ENCODE results near the gene PCDHB7. TPM values are rescaled to one million over a fixed set of nuclear protein-coding genes. Genes with fewer than 3 reads are reported as not detected.
"Not testable (repeated sequence)": the region's sequence is repeated elsewhere in the genome, so short reads cannot be mapped to it uniquely, and the experiment has no call there.

PCDHB7 gene
- total and polyA plus RNA-seq, 2 donors (not counting 3 experiments of a cell fraction or from before 2014, with no cell fraction given): 0.27 to 0.57 TPM

DNA sequence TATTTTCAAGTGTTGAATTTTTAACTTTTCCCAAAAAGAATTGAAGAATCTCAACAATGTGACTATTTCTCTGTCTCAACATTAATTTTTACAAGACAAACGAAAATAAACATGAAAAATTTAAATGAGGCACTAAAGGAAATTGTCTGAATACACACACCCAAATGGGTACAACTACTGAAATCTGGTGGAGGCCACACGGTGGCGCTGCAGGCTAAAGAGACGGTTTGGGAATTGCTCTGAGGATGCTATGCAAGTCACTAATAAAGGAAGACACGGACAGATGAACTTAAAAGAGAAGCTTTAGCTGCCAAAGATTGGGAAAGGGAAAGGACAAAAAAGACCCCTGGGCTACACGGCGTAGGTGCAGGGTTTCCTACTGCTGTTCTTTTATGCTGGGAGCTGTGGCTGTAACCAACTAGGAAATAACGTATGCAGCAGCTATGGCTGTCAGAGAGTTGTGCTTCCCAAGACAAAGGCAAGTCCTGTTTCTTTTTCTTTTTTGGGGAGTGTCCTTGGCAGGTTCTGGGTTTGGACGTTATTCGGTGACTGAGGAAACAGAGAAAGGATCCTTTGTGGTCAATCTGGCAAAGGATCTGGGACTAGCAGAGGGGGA lies 19.8 kb downstream of the PCDHB7 start, which contains the start of gene PCDHB10:
Gene PCDHB10 (plus strand): TSS at position 244 of the 616 bp plus-strand sequence. CDS start 200 bp downstream, at position 444.
- intact Hi-C loops (cut with micrococcal nuclease) (no loop called here), dilution Hi-C loops (cut with MboI; ENCODE audit: extremely low pct_ligation_motif_present, low sequenced_read_pairs) (no loop called here)
- no peaks in the 10 kb centered on the region for H4K20me1 ChIP-seq (replicated peaks; ENCODE audit: control insufficient read depth, extremely low read depth, insufficient read depth, low read length)
- TF ChIP-seq FOS (IDR thresholded peaks at IDR 0.05; ENCODE audit: borderline replicate concordance, insufficient read depth, low read length) (no peak), JUN (IDR thresholded peaks at IDR 0.05; ENCODE audit: borderline replicate concordance, insufficient read depth, insufficient read length, low read depth) (no peak), POLR2A (IDR thresholded peaks at IDR 0.05; ENCODE audit: low read depth, low read length) (no peak), CTCF (IDR thresholded peaks at IDR 0.05; ENCODE audit: extremely low read depth in 1 of 2, insufficient read depth in 1 of 2, low read depth in 1 of 2, low read length in 2 of 2) (peak; percentile 31 to 32)
- H3K4me2 ChIP-seq (ENCODE audit: insufficient read depth, low read length): no peak within 1 kb of the TSS
- BruUV-seq (replicated peaks): no TSS peak
- H3K9ac ChIP-seq (replicated peaks; ENCODE audit: extremely low read depth, insufficient read depth, low read length): no peak within 1 kb of the TSS
- ChIA-PET CTCF (interaction anchor here (0.7 to 1.4 kb wide), 6 partner anchors 10 to 375 kb away, joined by 3 to 11 read pairs (median 4); partner anchors contain the start of genes PCDHB16 and PCDHGA12), POLR2A (no interaction called here)
- H3K4me3 ChIP-seq (replicated peaks in 1 of 3; ENCODE audit: insufficient read depth in 1 of 3, low read depth in 1 of 3, low read length in 3 of 3): no peak within 1 kb of the TSS
- no peak within 1 kb of the TSS for H2AFZ ChIP-seq (ENCODE audit: low read depth, low read length)
- FAIRE-seq (peak; percentile 31), DNase-seq (ENCODE audit: low read depth, low spot score) (peak; percentile 43)
- no peaks in the 10 kb centered on the region for H3K79me2 ChIP-seq (ENCODE audit: control insufficient read depth, insufficient read depth, low read length)
- H3K9me1 ChIP-seq (replicated peaks; ENCODE audit: control insufficient read depth, extremely low read depth, insufficient read depth, low read length): no peaks in the 10 kb centered on the region
- H3K4me1 ChIP-seq (ENCODE audit: control insufficient read depth, extremely low read depth, insufficient read depth, low read length): no peaks in the 10 kb centered on the region
- H3K27me3 ChIP-seq (ENCODE audit: control insufficient read depth in 2 of 2, insufficient read depth in 2 of 2, low read length in 2 of 2): no peaks in the 10 kb centered on the region
- no peaks in the 10 kb centered on the region for H3K9me3 ChIP-seq (replicated peaks; ENCODE audit: control insufficient read depth, insufficient read depth, low read length)
- H3K27ac ChIP-seq (ENCODE audit: insufficient read depth, low read depth, low read length): no peak within 1 kb of the TSS
- no peaks in the 10 kb centered on the region for H3K36me3 ChIP-seq (ENCODE audit: control insufficient read depth in 2 of 2, extremely low read depth in 1 of 2, insufficient read depth in 2 of 2, low read length in 2 of 2)

DNA sequence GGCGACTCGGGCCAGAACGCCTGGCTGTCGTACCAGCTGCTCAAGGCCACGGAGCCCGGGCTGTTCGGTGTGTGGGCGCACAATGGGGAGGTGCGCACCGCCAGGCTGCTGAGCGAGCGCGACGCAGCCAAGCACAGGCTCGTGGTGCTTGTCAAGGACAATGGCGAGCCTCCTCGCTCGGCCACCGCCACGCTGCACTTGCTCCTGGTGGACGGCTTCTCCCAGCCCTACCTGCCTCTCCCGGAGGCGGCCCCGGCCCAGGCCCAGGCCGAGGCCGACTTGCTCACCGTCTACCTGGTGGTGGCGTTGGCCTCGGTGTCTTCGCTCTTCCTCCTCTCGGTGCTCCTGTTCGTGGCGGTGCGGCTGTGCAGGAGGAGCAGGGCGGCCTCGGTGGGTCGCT lies 21.9 kb downstream of the PCDHB7 start:
- H3K27ac ChIP-seq (ENCODE audit: insufficient read depth, low read depth, low read length); POLR2A ChIA-PET; H3K4me2 ChIP-seq (ENCODE audit: insufficient read depth, low read length); H3K9me3 ChIP-seq (replicated peaks; ENCODE audit: control insufficient read depth, insufficient read depth, low read length); H2AFZ ChIP-seq (ENCODE audit: low read depth, low read length); dilution Hi-C loops (cut with MboI; ENCODE audit: extremely low pct_ligation_motif_present, low sequenced_read_pairs); BruUV-seq (replicated peaks); H3K27me3 ChIP-seq (ENCODE audit: control insufficient read depth in 2 of 2, insufficient read depth in 2 of 2, low read length in 2 of 2); intact Hi-C loops (cut with micrococcal nuclease); FAIRE-seq; H4K20me1 ChIP-seq (replicated peaks; ENCODE audit: control insufficient read depth, extremely low read depth, insufficient read depth, low read length); H3K36me3 ChIP-seq (ENCODE audit: control insufficient read depth in 2 of 2, extremely low read depth in 1 of 2, insufficient read depth in 2 of 2, low read length in 2 of 2); DNase-seq (ENCODE audit: low read depth, low spot score); H3K4me1 ChIP-seq (ENCODE audit: control insufficient read depth, extremely low read depth, insufficient read depth, low read length); CTCF ChIA-PET; H3K79me2 ChIP-seq (ENCODE audit: control insufficient read depth, insufficient read depth, low read length); H3K9ac ChIP-seq (replicated peaks; ENCODE audit: extremely low read depth, insufficient read depth, low read length); H3K9me1 ChIP-seq (replicated peaks; ENCODE audit: control insufficient read depth, extremely low read depth, insufficient read depth, low read length); H3K4me3 ChIP-seq (replicated peaks in 1 of 3; ENCODE audit: insufficient read depth in 1 of 3, low read depth in 1 of 3, low read length in 3 of 3): not testable (repeated sequence)

Data from endothelial cell of umbilical vein (primary cell).